Measurements from ENCODE around the gene RABL6. TPM values are rescaled to one million over a fixed set of nuclear protein-coding genes. Genes with fewer than 3 reads are reported as not detected.
"Not testable (repeated sequence)": the region's sequence is repeated elsewhere in the genome, so short reads cannot be mapped to it uniquely, and the experiment has no call there.

RABL6 gene
- total RNA-seq, 1 donor = 64.8 TPM

DNA sequence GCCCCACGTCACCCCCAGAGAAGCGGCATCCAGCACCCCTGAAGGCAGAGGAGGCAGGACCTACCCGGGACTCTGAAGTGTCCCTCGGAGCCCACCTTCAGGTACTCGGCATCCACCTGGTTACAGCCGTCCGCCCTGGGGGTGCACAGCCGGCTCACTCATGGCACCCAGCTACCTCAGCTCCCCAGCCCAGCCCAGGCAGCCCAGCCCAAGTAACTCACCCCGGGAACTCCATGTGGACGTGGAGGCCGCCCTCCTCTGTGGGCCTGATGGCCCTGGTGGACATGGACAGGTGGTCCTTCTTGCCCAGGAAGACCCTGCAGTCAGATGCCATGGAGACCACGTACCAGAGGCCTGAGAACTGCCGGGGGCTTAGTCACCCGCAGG is 44.1 kb upstream of the RABL6 start:
- no peak overlapping the region for H3K4me2 ChIP-seq (ENCODE audit: insufficient read depth, low read length)
- H3K27ac ChIP-seq (ENCODE audit: low read depth, low read length) = no peak overlapping the region
- peak; percentile 76 for DNase-seq (ENCODE audit: insufficient read length, low spot score, missing footprints)
- no peaks in the 10 kb centered on the region for H3K36me3 ChIP-seq (ENCODE audit: insufficient read depth, low read length)
- no peak overlapping the region for H2AFZ ChIP-seq (ENCODE audit: low read length)
- peaks cover 4% of the 10 kb centered on the region for H3K27me3 ChIP-seq (ENCODE audit: insufficient read depth, low read length)
- H3K4me1 ChIP-seq (ENCODE audit: insufficient read depth, low read length) = no peaks in the 10 kb centered on the region
- H3K9me3 ChIP-seq (ENCODE audit: low read depth, low read length) = no peaks in the 10 kb centered on the region
- no peaks in the 10 kb centered on the region for H3K79me2 ChIP-seq (ENCODE audit: insufficient read depth, low read length)
- H4K20me1 ChIP-seq (ENCODE audit: insufficient read depth, low read length) = no peaks in the 10 kb centered on the region
- TF ChIP-seq, protein P1, sequence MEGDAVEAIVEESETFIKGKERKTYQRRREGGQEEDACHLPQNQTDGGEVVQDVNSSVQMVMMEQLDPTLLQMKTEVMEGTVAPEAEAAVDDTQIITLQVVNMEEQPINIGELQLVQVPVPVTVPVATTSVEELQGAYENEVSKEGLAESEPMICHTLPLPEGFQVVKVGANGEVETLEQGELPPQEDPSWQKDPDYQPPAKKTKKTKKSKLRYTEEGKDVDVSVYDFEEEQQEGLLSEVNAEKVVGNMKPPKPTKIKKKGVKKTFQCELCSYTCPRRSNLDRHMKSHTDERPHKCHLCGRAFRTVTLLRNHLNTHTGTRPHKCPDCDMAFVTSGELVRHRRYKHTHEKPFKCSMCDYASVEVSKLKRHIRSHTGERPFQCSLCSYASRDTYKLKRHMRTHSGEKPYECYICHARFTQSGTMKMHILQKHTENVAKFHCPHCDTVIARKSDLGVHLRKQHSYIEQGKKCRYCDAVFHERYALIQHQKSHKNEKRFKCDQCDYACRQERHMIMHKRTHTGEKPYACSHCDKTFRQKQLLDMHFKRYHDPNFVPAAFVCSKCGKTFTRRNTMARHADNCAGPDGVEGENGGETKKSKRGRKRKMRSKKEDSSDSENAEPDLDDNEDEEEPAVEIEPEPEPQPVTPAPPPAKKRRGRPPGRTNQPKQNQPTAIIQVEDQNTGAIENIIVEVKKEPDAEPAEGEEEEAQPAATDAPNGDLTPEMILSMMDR (IDR thresholded peaks at IDR 0.05; ENCODE audit: extremely low read depth, low read depth, low read length) = no peak
- H3K4me3 ChIP-seq (ENCODE audit: insufficient read depth, low read length) = no peak overlapping the region

DNA sequence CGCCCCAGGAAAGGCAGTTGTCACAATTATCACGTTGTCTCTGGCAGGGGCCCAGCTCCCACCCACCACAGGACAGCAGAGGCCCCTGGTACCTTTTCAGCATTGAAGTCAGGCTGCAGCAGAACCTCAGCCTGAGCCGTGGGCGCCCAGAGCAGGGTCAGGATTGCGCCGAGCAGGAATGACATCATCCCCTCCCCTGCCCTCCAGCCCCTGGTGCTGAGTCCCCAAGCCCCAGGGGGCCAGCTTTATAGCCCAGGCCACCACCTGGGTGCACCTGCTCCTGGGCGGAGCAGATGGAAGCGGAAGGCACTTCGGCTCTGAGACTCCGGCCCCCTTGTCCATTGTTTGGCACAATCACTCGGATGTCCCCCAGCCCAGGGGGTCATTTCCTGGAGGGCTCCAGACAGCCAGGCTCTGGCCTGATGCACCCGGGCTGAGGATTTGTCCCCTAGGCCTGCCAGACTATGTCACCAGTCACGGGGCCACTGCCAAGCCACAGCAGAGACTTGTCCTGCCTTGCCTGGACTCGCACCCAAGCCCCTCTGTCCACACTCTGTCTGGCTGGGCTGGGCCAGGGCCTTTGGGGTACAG is 43.4 kb upstream of the RABL6 start, which contains the start of gene LCN15:
Gene LCN15, minus strand, starts transcription at position 218 of the 591 bp plus-strand sequence. Its CDS starts 30 bp downstream, at position 188.
- Histone ChIP-seq H3K4me1 (ENCODE audit: insufficient read depth, low read length) (no peaks in the 10 kb centered on the region), H3K27ac (ENCODE audit: low read depth, low read length) (no peak within 1 kb of the TSS), H4K20me1 (ENCODE audit: insufficient read depth, low read length) (no peaks in the 10 kb centered on the region), H3K27me3 (ENCODE audit: insufficient read depth, low read length) (peaks cover 4% of the 10 kb centered on the region), H3K4me2 (ENCODE audit: insufficient read depth, low read length) (no peak within 1 kb of the TSS), H3K9me3 (ENCODE audit: low read depth, low read length) (no peaks in the 10 kb centered on the region), H3K36me3 (ENCODE audit: insufficient read depth, low read length) (no peaks in the 10 kb centered on the region), H2AFZ (ENCODE audit: low read length) (no peak within 1 kb of the TSS), H3K79me2 (ENCODE audit: insufficient read depth, low read length) (no peaks in the 10 kb centered on the region), H3K4me3 (ENCODE audit: insufficient read depth, low read length) (no peak within 1 kb of the TSS)
- DNase-seq (ENCODE audit: insufficient read length, low spot score, missing footprints) = peak; percentile 77
- TF ChIP-seq, protein P1 (IDR thresholded peaks at IDR 0.05; ENCODE audit: extremely low read depth, low read depth, low read length) = no peak

DNA sequence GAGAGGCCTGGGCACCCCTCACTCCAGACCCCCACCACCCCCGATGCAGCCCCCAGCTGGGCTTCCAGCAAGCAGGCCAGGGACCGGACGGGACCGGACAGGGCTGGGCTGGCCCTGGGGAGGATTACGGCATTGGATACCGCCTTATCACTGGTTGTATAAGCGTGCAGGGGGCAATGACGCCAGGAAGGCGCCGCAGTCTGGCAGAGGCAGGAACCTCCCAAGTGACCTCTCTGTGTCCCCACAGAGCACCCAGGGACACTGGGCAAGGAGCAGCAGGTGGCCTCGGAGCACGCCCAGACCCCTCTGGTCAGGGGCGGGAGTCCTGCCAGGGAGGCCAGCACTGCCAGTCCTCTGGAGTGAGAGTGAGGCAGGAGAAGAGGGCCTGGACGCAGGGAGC is 42.7 kb upstream of the RABL6 start:
- H3K27me3 ChIP-seq (ENCODE audit: insufficient read depth, low read length) = peaks cover 4% of the 10 kb centered on the region
- DNase-seq (ENCODE audit: insufficient read length, low spot score, missing footprints) = peak; percentile 22
- no peaks in the 10 kb centered on the region for H3K4me1 ChIP-seq (ENCODE audit: insufficient read depth, low read length)
- no peak overlapping the region for H2AFZ ChIP-seq (ENCODE audit: low read length)
- H3K36me3 ChIP-seq (ENCODE audit: insufficient read depth, low read length) = no peaks in the 10 kb centered on the region
- H4K20me1 ChIP-seq (ENCODE audit: insufficient read depth, low read length) = no peaks in the 10 kb centered on the region
- TF ChIP-seq, protein P1 (IDR thresholded peaks at IDR 0.05; ENCODE audit: extremely low read depth, low read depth, low read length) = no peak
- no peak overlapping the region for H3K4me2 ChIP-seq (ENCODE audit: insufficient read depth, low read length)
- H3K27ac ChIP-seq (ENCODE audit: low read depth, low read length) = no peak overlapping the region
- H3K4me3 ChIP-seq (ENCODE audit: insufficient read depth, low read length) = no peak overlapping the region
- no peaks in the 10 kb centered on the region for H3K79me2 ChIP-seq (ENCODE audit: insufficient read depth, low read length)
- no peaks in the 10 kb centered on the region for H3K9me3 ChIP-seq (ENCODE audit: low read depth, low read length)

DNA sequence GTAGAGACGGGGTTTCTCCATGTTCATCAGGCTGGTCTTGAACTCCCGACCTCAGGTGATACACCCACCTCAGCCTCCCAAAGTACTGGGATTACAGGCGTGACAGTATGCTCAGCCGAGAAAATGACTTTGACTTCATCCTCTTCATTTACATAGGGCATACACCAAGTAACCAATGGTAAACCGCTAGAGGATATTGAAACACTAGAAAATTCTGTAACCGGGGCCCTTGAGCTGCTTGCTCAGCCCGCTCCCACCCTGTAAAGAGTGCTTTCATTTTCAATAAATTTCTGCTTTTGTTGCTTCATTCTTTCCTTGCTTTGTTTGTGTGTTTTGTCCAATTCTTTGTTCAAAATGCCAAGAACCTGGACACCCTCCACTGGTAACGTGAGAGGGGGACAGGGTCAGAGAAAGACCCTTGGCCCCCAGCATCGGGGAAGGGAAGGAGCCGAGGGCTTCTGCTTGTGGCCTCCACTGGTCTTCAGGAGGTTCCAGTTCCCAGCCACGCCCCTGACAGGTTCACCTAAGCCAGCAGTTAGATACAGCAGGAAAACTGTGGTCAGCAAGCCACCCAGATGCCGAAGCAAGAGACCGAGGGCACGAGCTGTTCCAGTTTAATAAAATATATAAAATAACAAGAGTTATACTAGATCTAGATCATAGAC is 41.9 kb upstream of the RABL6 start:
- not testable (repeated sequence) for DNase-seq (ENCODE audit: insufficient read length, low spot score, missing footprints); H3K79me2 ChIP-seq (ENCODE audit: insufficient read depth, low read length); H3K27ac ChIP-seq (ENCODE audit: low read depth, low read length); H3K4me1 ChIP-seq (ENCODE audit: insufficient read depth, low read length); H3K36me3 ChIP-seq (ENCODE audit: insufficient read depth, low read length); H3K4me2 ChIP-seq (ENCODE audit: insufficient read depth, low read length); H3K27me3 ChIP-seq (ENCODE audit: insufficient read depth, low read length); H4K20me1 ChIP-seq (ENCODE audit: insufficient read depth, low read length); H3K9me3 ChIP-seq (ENCODE audit: low read depth, low read length); H2AFZ ChIP-seq (ENCODE audit: low read length); H3K4me3 ChIP-seq (ENCODE audit: insufficient read depth, low read length)
